Left colon (tissue), 2 donors: ENCODE data around the gene BHLHE23. TPM values are rescaled to one million over a fixed set of nuclear protein-coding genes. Genes with fewer than 3 reads are reported as not detected.

Experiments
- ATAC-seq: fragments of 200-7000 bp; cut with Tn5 transposase; one replicate; pipeline ENCODE4 v1.9.1; 2020; ENCODE audit warnings: mild to moderate bottlenecking, moderate library complexity
- DNase-seq, 2 donors: peaks; one replicate each; pipeline ENCODE4 v3.0.0-alpha.2; 2020
- intact Hi-C, 2 donors: fragments of 100-400 bp; cut with DNase I in 1 of 2; cut with micrococcal nuclease in 1 of 2; formaldehyde crosslinking; loops; one replicate each; pipeline versions ENCODE4 v1.11.2 to v1.14.0; 2022; cut with DNase I, micrococcal nuclease
- total RNA-seq, 2 donors: library from RNA; stranded (reverse); fragmentation: NEBNext Ultra II Directional; extraction: Animal tissue kit (Norgen Biotek cat#: 25700); gene quantifications; one replicate each; pipeline ENCODE4 v1.2.1, GENCODE V29; 2021
- donor health status: DM: no; HTN: no; CAD: no.
- donor health status: DM: yes; HTN: yes; CAD: no.

BHLHE23 gene
- total RNA-seq, 2 donors from 2014 or later: not detected

- ATAC-seq: no peak
- DNase-seq: no peak
- intact Hi-C loops: no loop called here
Observed at GRCh38 chr20:62959998-62960436, 46.7 kb downstream of the BHLHE23 start.

GRCh38 chr20:62959101-62959971, 47.4 kb downstream of the BHLHE23 start:
- intact Hi-C loops: no loop called here
- no peak for DNase-seq

GRCh38 chr20:62958388-62959100, 48.2 kb downstream of the BHLHE23 start:
- DNase-seq: no peak
- intact Hi-C loops: no loop called here
- ATAC-seq: no peak

More at GRCh38 chr20:62959101-62959971, 47.4 kb downstream of the BHLHE23 start:
- ATAC-seq: no peak

GRCh38 chr20:62957136-62958117, 49.3 kb downstream of the BHLHE23 start:
- intact Hi-C loops: no loop called here
- no peak for DNase-seq

GRCh38 chr20:62956387-62957135, 50.2 kb downstream of the BHLHE23 start:
- no peak for DNase-seq
- no peak for ATAC-seq
- intact Hi-C loops: no loop called here

More at GRCh38 chr20:62957136-62958117, 49.3 kb downstream of the BHLHE23 start:
- no peak for ATAC-seq

Other genes with a start within 250 kb of the BHLHE23 start
- 10 to 100 TPM in 1 of 2 donors, 1 to 10 TPM in 1; 8.1 to 10.6 TPM for gene MRGBP, start 210.5 kb downstream of the BHLHE23 start, total RNA-seq
- gene OGFR, start 202.1 kb downstream of the BHLHE23 start, total RNA-seq: 10 to 100 TPM; 39.5 to 41.0 TPM
- gene COL9A3, start 189.9 kb downstream of the BHLHE23 start, total RNA-seq: 1 to 10 TPM; 2.3 to 2.8 TPM
- gene TCFL5, start 145.1 kb downstream of the BHLHE23 start, total RNA-seq: 1 to 10 TPM; 5.9 to 6.5 TPM
- 10 to 100 TPM; 50.5 to 55.3 TPM for gene DIDO1, start 80.5 kb downstream of the BHLHE23 start, total RNA-seq
- gene GID8, start 68.8 kb downstream of the BHLHE23 start, total RNA-seq: 10 to 100 TPM; 30.7 to 37.7 TPM
- 10 to 100 TPM; 17.7 to 28.1 TPM for gene SLC17A9, start 54.3 kb downstream of the BHLHE23 start, total RNA-seq
- gene YTHDF1, start 209.2 kb upstream of the BHLHE23 start, total RNA-seq: 10 to 100 TPM; 32.8 to 37.8 TPM
- under 1 TPM in 1 of 2 donors, not detected in 1; 0.25 TPM for gene BIRC7, start 228.9 kb upstream of the BHLHE23 start, total RNA-seq
- gene NKAIN4, start 247.5 kb upstream of the BHLHE23 start, total RNA-seq: under 1 TPM in 1 of 2 donors, not detected in 1; 0.27 TPM